ENCODE measurements around the gene PACRG.

- TF ChIP-seq CTCF (IDR thresholded peaks at IDR 0.05 in 4 of 5, conservative IDR thresholded peaks at IDR 0.05 in 1 of 5): no peak
- TF ChIP-seq POLR2A (IDR thresholded peaks at IDR 0.05): no peak
Observed at GRCh38 chr6:163197839-163198238, 470.1 kb downstream of the PACRG start.

Measured in gastrocnemius medialis (tissue), 4 donors.